Thymus (tissue), 14 donors: ENCODE data around the gene CCDC59. TPM values are rescaled to one million over a fixed set of nuclear protein-coding genes. Genes with fewer than 3 reads are reported as not detected.

ENCODE experiments used
- DNase-seq, 9 donors: peaks; one replicate each; pipeline ENCODE4 v3.0.0-alpha.2; 2013; ENCODE audit warnings: low spot score in 9 of 9, low read depth in 6 of 9, missing footprints in 1 of 9
- H3K27ac ChIP-seq, 2 donors: one replicate each; pipeline ENCODE4 v1.5.1; 2013; ENCODE audit warnings: control low read depth in 1 of 2, low read depth in 1 of 2, low read length in 1 of 2, mild to moderate bottlenecking in 1 of 2, moderate library complexity in 1 of 2
- H3K27me3 ChIP-seq, 2 donors: one replicate each; pipeline ENCODE4 v1.5.1; 2013; ENCODE audit warnings: low read length in 1 of 2; ENCODE audit not compliant: control insufficient read depth in 2 of 2, insufficient read depth in 1 of 2
- H3K36me3 ChIP-seq, 2 donors: one replicate each; pipeline ENCODE4 v1.5.1; 2013; ENCODE audit warnings: low read length in 1 of 2, mild to moderate bottlenecking in 1 of 2, moderate library complexity in 1 of 2; ENCODE audit not compliant: control insufficient read depth in 2 of 2, insufficient read depth in 2 of 2
- H3K4me1 ChIP-seq, 2 donors: one replicate each; pipeline ENCODE4 v1.5.1; 2013; ENCODE audit warnings: low read length in 2 of 2; ENCODE audit not compliant: control insufficient read depth in 2 of 2, insufficient read depth in 2 of 2
- H3K4me3 ChIP-seq, 2 donors: one replicate each; pipeline ENCODE4 v1.5.1; 2013; ENCODE audit warnings: low read length in 2 of 2, control low read depth in 1 of 2, mild to moderate bottlenecking in 1 of 2
- H3K9me3 ChIP-seq, 2 donors: one replicate each; pipeline ENCODE4 v1.5.1; 2013; ENCODE audit warnings: low read length in 1 of 2, mild to moderate bottlenecking in 1 of 2; ENCODE audit not compliant: control insufficient read depth in 2 of 2, insufficient read depth in 1 of 2
- WGBS: extraction: QIAGEN DNeasy Blood & Tissue Kit; methylation state at CpG from one replicate; pipeline ENCODE4 v1.1.7; 2013; 5-methylcytosine and 5-hydroxymethylcytosine counted together
- long read RNA-seq, 10 donors: transcript quantifications; one replicate each; lab custom pipeline, GENCODE V29; 2026
- polyA plus RNA-seq: library from polyadenylated mRNA; stranded (reverse); fragments of 200-250 nt; gene quantifications from one replicate; pipeline ENCODE4 v1.2.3, GENCODE V29; 2013
- total RNA-seq: library from RNA; stranded (reverse); fragments of 120-200 nt; gene quantifications from one replicate; pipeline ENCODE4 v1.2.4, GENCODE V29; 2013
- donor health status: healthy.

Gene CCDC59
- total RNA-seq (51.2 TPM), polyA plus RNA-seq (88.1 TPM)
- long read RNA-seq, donor 1, partial matches to known transcripts, result 0 of 4 reads
- long read RNA-seq, donor 1, other reads (novel, unspliced or antisense), result 0 of 4 reads
- long read RNA-seq, donor 2, result 0 reads
- long read RNA-seq, donor 3, transcript CCDC59-207 (2 exons, 600 nt), result minor isoform, 7 of 35 reads
- long read RNA-seq, donor 3, transcript CCDC59-203 (4 exons, 984 nt), result minor isoform, 10 of 35 reads
- long read RNA-seq, donor 3, transcript CCDC59-201 (4 exons, 1,983 nt), result major isoform, 13 of 35 reads
- long read RNA-seq, donor 3, partial matches to known transcripts, result 0 of 35 reads
- long read RNA-seq, donor 3, other reads (novel, unspliced or antisense), result 0 of 35 reads
- long read RNA-seq, donor 4, partial matches to known transcripts, result 0 of 7 reads
- long read RNA-seq, donor 4, other reads (novel, unspliced or antisense), result 0 of 7 reads
- long read RNA-seq, donor 5, transcript CCDC59-207 (2 exons, 600 nt), result major isoform, 9 of 24 reads
- long read RNA-seq, donor 5, partial matches to known transcripts, result 0 of 24 reads
- long read RNA-seq, donor 5, other reads (novel, unspliced or antisense), result 0 of 24 reads
- long read RNA-seq, donor 6, transcript CCDC59-201 (4 exons, 1,983 nt), result major isoform, 5 of 14 reads
- long read RNA-seq, donor 6, partial matches to known transcripts, result 0 of 14 reads
- long read RNA-seq, donor 6, other reads (novel, unspliced or antisense), result 0 of 14 reads
- long read RNA-seq, donor 7, transcript CCDC59-203 (4 exons, 984 nt), result minor isoform, 6 of 27 reads
- long read RNA-seq, donor 7, transcript CCDC59-201 (4 exons, 1,983 nt), result major isoform, 15 of 27 reads
- long read RNA-seq, donor 7, transcript CCDC59-207 (2 exons, 600 nt), result minor isoform, 5 of 27 reads
- long read RNA-seq, donor 7, partial matches to known transcripts, result 0 of 27 reads
- long read RNA-seq, donor 7, other reads (novel, unspliced or antisense), result 0 of 27 reads
- long read RNA-seq, donor 8, partial matches to known transcripts, result 0 of 2 reads
- long read RNA-seq, donor 8, other reads (novel, unspliced or antisense), result 0 of 2 reads
- long read RNA-seq, donor 9, partial matches to known transcripts, result 0 of 13 reads
- long read RNA-seq, donor 9, other reads (novel, unspliced or antisense), result 0 of 13 reads
- long read RNA-seq, donor 10, partial matches to known transcripts, result 0 of 6 reads
- long read RNA-seq, donor 10, other reads (novel, unspliced or antisense), result 0 of 6 reads

DNA sequence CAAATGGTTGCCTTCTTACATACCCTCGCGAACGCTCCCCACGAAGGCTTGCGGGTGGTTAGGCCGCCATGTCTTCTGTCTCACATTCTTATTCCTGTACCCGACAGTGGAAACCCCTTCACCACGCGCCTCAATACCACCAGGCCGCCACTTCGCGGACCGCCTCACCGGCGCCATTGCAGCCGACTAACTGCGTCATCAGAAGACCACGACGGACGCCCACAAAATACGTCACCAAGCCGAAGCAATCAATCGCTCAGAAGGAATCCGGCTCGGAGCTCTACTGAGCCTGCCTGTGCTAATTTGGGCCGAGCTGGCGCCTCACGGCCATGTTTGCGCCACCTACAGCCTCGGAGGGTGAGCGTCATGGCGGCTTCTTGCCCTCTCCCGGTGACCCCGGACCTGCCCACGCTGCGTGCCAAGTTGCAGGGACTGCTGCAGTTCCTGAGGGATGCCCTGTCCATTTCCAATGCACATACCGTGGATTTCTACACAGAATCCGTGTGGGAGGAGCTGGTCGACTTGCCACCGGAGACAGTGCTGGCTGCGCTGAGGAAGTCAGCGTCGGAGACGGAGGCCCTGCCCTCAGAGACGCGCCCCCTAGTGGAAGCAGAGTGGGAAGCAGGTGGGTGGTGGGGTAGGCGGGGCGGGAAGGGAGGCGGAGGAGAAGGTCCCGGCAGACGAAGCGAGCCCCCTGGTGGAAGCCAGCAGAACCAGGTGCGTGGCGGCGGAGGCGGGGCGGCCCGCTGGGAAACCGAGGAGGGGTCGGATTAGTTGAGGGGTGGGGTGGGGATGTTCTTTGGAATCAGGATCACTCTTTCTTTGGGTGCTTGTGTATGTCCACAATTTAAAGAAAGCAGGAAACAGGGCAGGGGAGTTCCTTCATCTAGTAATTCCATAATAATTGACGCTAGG lies at the start of gene CCDC59, which contains the start of gene METTL25:
Gene CCDC59, minus strand, starts transcription at position 188 of the 915 bp plus-strand sequence. Its CDS starts 11 bp downstream, at position 177.
Gene METTL25, plus strand, starts transcription at position 330 of the 915 bp plus-strand sequence. Its CDS starts 37 bp downstream, at position 367.
- Histone ChIP-seq H3K36me3 (peaks cover 0 to 26% of the 10 kb centered on the region in 2 donors), H3K4me3 (peak within 1 kb of the TSS; percentile 73 to 82), H3K4me1 (peaks cover 3 to 7% of the 10 kb centered on the region in 2 donors), H3K27ac (peak within 1 kb of the TSS; percentile 96 to 99), H3K9me3 (no peaks in the 10 kb centered on the region), H3K27me3 (no peaks in the 10 kb centered on the region)
- DNase-seq, result peak; percentile 93 to 99 (median 97)
- under 1% methylated on average over 61 of the region's 61 CpGs for WGBS

DNA sequence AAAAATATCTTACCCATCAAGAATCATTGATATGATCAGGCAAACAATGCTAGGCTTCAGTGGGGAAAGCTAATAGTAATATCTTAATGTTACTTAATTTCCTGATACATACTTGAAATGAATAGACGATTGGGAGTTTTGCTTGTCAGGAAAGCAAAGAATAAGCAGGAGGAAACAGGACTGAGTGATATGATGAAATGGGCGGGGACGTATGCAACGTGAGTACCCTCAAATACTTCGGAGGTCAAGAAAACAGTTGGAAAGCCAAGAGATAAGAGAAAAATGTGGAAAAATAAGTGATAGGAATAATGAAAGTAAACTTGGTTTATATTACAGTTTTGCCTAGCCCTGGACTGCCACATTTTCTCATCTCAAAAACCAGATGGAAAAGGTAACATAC lies 49.3 kb upstream of the CCDC59 start:
- H3K9me3 ChIP-seq, result no peaks in the 10 kb centered on the region
- no peaks in the 10 kb centered on the region for H3K36me3 ChIP-seq
- H3K27me3 ChIP-seq, result no peaks in the 10 kb centered on the region
- DNase-seq, result no peak
- no peak overlapping the region for H3K27ac ChIP-seq
- WGBS, result 96% methylated on average over 5 of the region's 5 CpGs
- H3K4me1 ChIP-seq, result no peaks in the 10 kb centered on the region
- no peak overlapping the region for H3K4me3 ChIP-seq

DNA sequence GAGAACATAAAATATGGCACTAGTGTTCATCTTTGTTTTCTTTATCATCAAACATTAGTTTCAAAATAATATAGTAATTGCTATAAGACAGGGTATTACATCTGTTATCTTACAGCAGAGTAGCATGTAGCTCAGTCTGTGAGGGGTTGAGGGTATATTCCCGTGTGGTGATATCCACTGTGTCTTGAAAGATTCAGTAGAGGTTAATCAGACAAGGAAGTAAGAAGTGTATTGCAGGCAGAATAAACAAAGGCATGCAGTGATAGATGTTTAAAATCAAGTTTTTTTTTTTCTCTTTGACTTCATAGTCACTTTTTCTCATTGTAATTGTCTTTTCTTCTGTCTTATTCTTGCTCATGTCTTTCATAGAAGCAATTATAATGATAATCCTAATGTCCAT lies 48.5 kb upstream of the CCDC59 start:
- H3K4me3 ChIP-seq, result no peak overlapping the region
- H3K27me3 ChIP-seq, result no peaks in the 10 kb centered on the region
- WGBS, result 93% methylated on average over 1 of the region's 1 CpG
- H3K4me1 ChIP-seq, result no peaks in the 10 kb centered on the region
- no peaks in the 10 kb centered on the region for H3K9me3 ChIP-seq
- H3K36me3 ChIP-seq, result no peaks in the 10 kb centered on the region
- H3K27ac ChIP-seq, result no peak overlapping the region
- no peak for DNase-seq

DNA sequence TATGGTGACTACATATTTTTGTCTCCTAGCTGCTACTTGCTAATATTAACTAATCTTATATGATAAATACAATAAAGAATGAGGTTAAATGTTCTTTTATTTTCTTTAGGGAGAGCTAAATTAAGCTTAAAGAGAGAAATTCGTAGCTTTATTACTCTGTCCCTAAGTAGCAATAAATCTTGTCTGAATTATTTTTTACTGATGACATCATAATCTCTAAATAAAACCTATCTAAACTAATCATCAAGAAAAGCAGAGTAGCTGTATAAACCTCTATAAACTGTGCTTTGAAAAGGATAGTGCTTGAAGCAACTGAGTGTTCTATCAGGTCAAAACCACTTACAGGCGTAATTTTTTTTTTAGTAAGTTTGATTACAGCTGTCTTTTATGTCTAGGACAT lies 42.6 kb upstream of the CCDC59 start:
- no peak for DNase-seq
- no peaks in the 10 kb centered on the region for H3K9me3 ChIP-seq
- no peak overlapping the region for H3K4me3 ChIP-seq
- no peaks in the 10 kb centered on the region for H3K36me3 ChIP-seq
- H3K27ac ChIP-seq, result no peak overlapping the region
- no peaks in the 10 kb centered on the region for H3K4me1 ChIP-seq
- no peaks in the 10 kb centered on the region for H3K27me3 ChIP-seq
- 93% methylated on average over 2 of the region's 2 CpGs for WGBS

DNA sequence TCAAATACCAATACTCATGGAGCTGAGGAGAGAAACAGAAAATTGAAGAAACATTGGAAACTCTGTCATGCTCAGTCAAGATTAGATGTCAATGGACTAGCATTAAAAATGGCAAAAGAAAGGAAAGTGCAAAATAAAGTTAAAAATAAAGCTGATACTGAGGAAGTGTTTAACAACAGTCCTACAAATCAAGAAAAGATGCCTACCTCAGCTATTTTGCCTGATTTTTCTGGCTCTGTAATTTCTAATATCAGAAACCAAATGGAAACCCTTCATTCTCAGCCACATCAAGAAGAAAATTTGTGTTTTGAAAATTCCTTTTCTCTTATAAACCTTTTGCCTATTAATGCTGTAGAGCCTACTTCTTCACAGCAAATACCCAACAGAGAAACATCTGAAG lies 40.7 kb upstream of the CCDC59 start:
- Histone ChIP-seq H3K4me3 (no peak overlapping the region), H3K4me1 (no peaks in the 10 kb centered on the region), H3K36me3 (no peaks in the 10 kb centered on the region), H3K9me3 (no peaks in the 10 kb centered on the region), H3K27ac (no peak overlapping the region), H3K27me3 (no peaks in the 10 kb centered on the region)
- no peak for DNase-seq

- no peaks in the 10 kb centered on the region for H3K27me3 ChIP-seq
- no peak overlapping the region for H3K4me3 ChIP-seq
- no peaks in the 10 kb centered on the region for H3K9me3 ChIP-seq
- no peaks in the 10 kb centered on the region for H3K4me1 ChIP-seq
- H3K27ac ChIP-seq, result no peak overlapping the region
- peak in 1 of 9 donors; percentile 10 for DNase-seq
- H3K36me3 ChIP-seq, result no peaks in the 10 kb centered on the region
- 94% methylated on average over 2 of the region's 2 CpGs for WGBS
These were observed 25.9 kb upstream of the CCDC59 start for GRCh38 chr12:82383930-82384552.

DNA sequence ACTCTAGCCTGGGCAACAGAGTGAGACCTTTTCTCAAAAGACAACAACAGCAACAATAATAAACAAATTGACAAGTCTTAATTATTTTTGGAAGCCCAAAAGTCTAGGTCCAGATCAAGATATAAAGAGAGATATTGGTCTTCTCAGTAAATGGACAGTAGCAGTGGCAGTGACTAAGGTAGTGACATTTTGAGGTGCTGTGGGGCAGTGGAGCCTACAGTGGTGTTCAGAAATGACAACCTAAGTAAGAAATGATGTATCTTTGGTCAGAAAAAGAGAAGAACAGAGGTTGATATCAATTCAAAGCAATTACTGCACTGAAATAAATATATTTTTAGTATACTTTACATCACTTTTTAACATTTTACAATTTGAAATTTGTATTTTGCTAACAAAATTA lies 20.8 kb upstream of the CCDC59 start:
- DNase-seq, result no peak
- Histone ChIP-seq H3K4me3 (no peak overlapping the region), H3K36me3 (peaks cover 0 to 3% of the 10 kb centered on the region in 2 donors), H3K27ac (no peak overlapping the region), H3K9me3 (no peaks in the 10 kb centered on the region), H3K27me3 (no peaks in the 10 kb centered on the region), H3K4me1 (no peaks in the 10 kb centered on the region)

GRCh38 chr12:82375201-82375600 lies 17.0 kb upstream of the CCDC59 start:
- Histone ChIP-seq H3K27me3 (no peaks in the 10 kb centered on the region), H3K36me3 (peaks cover 3 to 7% of the 10 kb centered on the region in 2 donors), H3K4me1 (no peaks in the 10 kb centered on the region), H3K27ac (no peak overlapping the region), H3K9me3 (no peaks in the 10 kb centered on the region), H3K4me3 (no peak overlapping the region)
- whole genome bisulfite sequencing, result 98% methylated on average over 2 of the region's 2 CpGs
- no peak for DNase-seq
